ENCODE measurements around the gene LRRC38.

LRRC38 gene

GRCh38 chr1:13516606-13517005 lies 2.8 kb upstream of the LRRC38 start:
- DNase-seq, result no peak

GRCh38 chr1:13514821-13515220 lies 1.0 kb upstream of the LRRC38 start:
- DNase-seq, result no peak

- no peak for DNase-seq
These were observed 524 bp downstream of the LRRC38 start for GRCh38 chr1:13513063-13513894.

GRCh38 chr1:13512472-13512871 lies 1.3 kb downstream of the LRRC38 start:
- DNase-seq, result no peak

- no peak for DNase-seq
These were observed 3.3 kb downstream of the LRRC38 start for GRCh38 chr1:13510499-13510898.

DNA sequence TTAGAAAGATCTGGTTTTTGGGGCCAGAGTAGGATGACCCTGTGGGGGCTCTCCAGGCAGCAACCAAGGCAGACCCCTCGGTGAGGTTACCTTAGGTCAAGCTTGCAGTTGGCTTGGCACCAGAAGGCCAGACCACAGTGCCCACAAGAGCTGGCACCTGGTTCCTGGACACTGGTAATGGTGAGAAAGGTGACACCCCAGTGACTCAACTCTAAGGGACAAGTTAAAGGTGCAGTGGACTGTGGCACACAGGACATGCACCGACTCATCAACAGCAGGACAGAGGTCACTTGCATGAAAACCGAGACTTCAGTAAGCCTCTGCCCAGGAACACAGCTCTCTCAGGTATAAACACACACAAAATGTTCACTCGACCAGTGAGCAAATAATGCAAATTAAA lies 6.7 kb downstream of the LRRC38 start:
- DNase-seq, result no peak

DNA sequence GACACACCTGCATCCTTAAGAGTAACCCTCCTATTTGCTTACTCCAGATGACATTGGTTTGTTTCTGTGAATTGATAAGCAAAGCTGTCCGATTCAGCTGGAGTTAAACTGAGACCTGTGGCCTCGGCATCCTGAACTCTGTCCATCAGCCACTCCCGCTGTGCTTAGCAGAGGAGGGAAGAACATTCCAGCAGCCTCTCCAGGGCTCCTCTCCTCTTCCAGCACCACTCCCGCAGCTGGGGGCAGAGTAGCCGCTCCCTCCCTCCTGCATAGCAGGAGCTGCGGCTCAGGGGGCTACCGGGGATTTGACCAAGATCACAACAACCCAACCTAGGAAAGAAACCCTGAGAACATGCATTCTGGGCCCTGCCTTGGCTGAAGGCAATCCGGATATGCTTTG lies 8.8 kb downstream of the LRRC38 start:
- no peak for DNase-seq

DNA sequence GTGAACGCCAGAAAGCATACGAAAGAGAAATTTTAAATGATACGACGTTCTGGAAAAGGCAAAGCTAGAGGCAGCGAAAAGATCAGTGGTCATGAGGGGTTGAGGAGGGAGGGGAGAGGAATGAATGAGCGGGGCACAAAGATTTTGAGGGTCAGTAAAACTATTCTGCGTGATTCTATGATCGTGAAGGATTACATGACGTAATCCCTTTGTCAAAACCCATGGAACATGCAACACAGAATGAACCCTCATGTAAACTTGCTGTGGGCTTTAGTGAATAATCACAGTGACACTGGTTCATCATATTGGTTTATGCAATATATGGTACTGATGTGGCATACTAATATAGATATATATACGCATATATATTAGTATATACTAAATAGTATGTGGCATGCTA lies 13.0 kb downstream of the LRRC38 start:
- no peak for DNase-seq

- DNase-seq, result no peak
These were observed 14.4 kb downstream of the LRRC38 start for GRCh38 chr1:13499422-13499821.

- DNase-seq, result no peak
These were observed 15.2 kb downstream of the LRRC38 start for GRCh38 chr1:13498553-13498952.

DNA sequence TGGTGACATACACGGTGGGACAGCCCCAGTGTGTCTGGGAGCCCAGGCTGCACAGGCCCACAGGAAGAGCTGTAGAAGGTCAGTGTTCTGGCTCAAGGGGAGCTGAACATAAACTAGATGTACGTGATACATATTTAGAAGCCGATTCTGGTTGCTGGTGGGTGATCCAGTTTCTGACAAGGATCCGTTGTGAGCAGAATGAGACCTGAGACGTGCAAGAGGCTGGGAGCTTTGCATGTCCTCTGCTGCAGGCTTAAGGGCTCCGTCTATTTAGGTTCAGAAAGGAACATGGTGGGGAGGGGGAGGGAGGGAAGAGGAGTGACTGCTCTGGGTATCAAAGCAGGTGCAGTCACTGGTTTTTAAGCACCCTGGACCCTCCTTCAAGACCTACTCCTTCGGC lies 18.6 kb downstream of the LRRC38 start:
- no peak for DNase-seq

DNA sequence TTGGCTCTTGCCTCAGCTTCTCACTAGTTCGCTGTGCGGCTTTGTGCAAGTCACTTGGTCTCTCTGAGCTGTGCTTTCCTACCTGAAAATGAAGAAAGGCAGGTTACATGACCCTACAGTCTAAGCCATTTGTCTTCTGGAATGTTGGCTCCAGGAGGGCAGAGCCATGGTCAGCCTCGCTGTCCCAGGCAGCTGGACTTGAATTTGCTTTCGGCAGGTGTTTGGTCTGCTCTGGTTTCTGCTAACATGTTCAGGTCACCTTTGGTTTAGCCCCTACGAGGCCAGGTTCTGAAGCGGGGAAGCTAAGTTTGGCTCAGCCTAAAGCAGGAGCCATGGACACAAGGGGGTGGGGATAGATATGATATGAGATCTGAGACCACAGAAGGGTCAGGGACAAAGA lies 19.1 kb downstream of the LRRC38 start:
- no peak for DNase-seq

DNA sequence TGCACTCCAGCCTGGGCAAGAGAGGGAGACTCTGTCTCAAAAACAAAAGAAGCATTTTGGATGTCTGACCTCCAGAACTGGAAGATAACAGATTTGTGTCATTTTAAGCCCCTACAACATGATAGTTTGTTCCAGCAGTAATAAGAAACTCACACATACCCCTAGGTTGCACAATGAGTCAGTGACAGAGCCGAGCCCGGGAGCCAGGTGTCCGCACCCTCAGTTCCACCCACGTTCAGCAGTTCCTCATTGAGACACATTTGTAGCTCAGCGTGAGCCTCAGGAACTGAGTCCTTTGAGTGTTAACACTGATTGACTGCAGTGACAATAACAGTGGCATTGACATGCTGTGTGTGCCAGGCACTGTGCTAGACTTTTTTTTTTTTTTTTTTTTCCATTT lies 19.8 kb downstream of the LRRC38 start:
- DNase-seq, result no peak

DNA sequence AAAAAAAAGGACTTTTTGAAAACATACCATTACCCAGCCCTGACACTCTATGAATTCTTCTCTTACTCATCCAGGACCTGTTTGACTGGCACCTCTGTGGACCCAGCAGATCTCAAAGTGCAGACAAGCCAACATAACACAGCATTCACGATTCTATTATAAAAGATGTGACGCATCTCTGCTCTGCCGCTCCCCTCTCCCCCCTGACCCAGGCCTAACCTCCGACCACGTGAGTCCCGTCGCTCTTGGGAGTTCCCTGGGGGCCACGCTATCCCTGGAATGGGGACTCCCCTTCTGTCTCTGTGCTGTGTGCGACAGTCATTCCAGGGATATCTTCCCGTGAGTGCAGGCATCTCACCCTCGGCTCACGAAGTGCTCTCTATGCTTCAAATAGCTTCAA lies 21.1 kb downstream of the LRRC38 start:
- no peak for DNase-seq

GRCh38 chr1:13487957-13488356 lies 25.8 kb downstream of the LRRC38 start:
- no peak for DNase-seq

DNA sequence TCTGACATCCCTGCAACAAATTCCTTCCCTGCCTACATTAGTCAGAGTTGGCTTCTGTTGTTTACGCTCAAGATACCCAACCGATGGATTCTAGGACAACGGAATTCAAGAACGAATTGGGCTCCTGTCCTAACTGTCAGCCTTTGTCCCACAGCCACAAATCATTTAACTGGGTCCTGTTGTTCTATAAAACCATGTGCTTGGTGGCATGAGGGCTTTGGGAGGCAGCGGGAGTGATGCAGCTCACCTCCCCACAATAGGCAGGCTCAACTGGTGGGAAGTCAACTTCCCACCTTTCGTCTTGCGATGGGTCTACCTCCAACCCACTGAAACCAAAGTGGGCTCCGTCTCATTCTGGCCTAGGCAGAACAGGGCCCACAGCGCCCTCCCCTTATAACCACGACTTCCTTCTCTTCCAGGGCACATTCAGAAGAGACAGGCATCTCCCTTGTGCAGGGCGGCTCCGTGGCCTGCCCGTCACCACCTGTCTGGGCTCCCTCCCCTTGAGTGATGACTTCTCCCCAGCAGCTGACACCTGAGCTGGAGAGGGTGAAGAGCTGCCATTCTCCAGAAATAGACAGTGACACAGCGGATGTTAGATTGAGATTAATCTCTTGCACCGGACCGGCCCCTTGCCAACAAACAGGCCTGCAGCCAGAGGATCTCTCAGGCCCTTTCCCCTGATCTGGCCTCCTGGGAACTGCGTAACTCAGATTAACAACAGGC lies 26.5 kb downstream of the LRRC38 start:
- no peak for DNase-seq

DNA sequence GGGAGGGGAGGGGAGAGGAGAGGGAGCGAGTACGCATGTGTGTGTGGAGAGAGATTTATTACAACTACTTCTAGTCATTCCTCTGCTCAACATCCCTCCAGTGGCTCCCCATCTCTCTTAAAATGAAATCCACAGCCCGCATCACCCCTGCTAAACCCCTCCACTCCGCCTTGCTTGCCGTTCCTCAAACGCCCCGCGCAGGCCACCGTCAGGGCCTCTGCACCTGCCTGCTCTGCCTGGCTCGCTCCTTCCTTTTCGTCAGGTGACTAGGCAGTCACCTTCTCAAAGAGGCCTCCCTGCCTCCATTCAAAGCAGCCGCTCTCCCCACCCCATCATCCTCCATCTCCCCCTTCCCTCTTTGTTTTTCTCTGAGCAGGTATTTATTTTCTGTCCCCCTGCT lies 29.9 kb downstream of the LRRC38 start:
- no peak for DNase-seq

DNA sequence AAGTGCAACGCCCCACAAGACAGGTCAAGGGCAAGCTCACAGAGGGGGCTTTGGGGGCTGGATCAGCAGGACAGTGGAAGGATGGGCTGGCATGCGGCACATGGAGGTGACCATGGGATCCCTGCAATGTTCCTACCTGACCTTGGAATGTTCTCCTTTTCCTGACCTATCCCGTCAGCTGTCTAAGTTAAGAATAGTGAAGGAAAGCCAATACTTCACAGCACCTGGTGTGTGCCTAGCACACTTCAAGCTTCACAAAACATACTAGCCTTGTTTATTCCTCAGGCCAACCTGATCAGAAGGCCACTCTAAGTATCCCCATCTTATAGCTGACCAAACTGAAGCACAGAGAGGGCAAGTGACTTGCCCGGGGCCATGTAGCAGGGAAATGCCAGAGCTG lies 31.2 kb downstream of the LRRC38 start:
- DNase-seq, result no peak

- no peak for DNase-seq
These were observed 34.5 kb downstream of the LRRC38 start for GRCh38 chr1:13479171-13479856.

- DNase-seq, result no peak
These were observed 35.1 kb downstream of the LRRC38 start for GRCh38 chr1:13478692-13479091.

DNA sequence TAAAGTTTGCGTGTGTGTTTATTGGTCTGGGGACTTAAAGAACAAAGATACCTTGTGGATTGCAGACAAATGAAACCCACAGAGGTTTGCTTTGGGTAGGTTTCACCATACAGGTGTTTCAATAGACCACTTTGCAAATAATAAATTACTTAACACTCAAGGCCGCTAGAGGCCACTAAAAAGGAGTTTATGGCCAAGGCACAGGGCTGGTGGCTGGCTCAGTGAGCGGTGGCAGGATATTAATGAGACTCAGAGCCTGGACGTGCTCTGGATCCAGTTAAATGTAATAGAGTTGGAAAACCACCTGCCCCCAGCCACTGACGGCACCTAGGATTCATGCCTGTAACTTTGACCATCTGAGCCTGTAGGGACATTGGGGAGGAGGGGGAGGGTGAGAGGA lies 44.5 kb downstream of the LRRC38 start:
- no peak for DNase-seq

DNA sequence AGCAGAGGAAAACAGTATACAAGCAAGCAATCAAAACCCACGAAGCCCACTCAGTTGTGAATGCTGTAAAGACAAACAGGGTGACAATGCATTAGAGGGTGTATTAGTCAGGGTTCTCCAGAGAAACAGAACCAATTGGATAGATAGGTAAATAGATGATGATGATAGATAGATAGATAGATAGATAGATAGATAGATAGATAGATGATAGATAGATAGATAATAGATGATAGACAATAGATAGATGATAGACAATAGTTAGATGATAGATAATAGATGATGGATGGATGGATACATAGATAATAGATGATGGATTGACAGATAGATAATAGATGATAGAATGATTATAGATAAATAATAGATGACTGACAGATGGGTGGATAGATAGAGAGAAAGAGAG lies 48.3 kb downstream of the LRRC38 start:
- DNase-seq, result no peak

DNA sequence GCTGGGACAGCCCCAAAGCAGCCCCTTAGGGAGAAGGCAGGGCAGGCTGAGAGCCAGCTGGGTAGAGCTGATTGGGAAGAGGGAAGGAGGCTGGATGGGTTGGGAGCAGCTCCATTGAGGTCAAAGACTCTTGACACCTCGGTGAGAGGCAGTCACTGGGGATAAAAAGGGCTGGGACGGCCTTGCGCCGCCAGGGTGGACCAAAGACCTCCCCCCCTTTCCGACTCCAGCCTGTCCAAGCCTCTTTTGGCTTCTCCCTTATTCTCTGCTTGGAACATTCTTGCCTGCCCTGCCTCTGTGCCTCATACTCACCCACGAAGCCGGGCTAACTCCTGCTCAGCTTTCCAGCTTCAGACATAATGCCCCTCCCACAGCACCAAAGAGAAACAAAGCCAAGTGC lies 51.1 kb downstream of the LRRC38 start:
- no peak for DNase-seq

GRCh38 chr1:13461977-13462376 lies 51.8 kb downstream of the LRRC38 start:
- no peak for DNase-seq

All from NCI-H1105 (cell line).